Parathyroid adenoma (tissue), 2 donors: ENCODE measurements around the gene KIDINS220.

Experiments used
- H2AFZ ChIP-seq: fragments of 300-600 bp; sonication (generic); one replicate; pipeline ENCODE4 v1.7.0; 2017; ENCODE audit warnings: antibody characterized with exemption, mild to moderate bottlenecking
- H3K27ac ChIP-seq: fragments of 300-600 bp; sonication (generic); one replicate; pipeline ENCODE4 v1.7.0; 2017
- H3K27me3 ChIP-seq: fragments of 300-600 bp; sonication (generic); one replicate; pipeline ENCODE4 v1.7.0; 2017; ENCODE audit warnings: low read length; ENCODE audit not compliant: control insufficient read depth, insufficient read depth
- H3K36me3 ChIP-seq: fragments of 300-600 bp; sonication (generic); one replicate; pipeline ENCODE4 v1.7.0; 2017; ENCODE audit warnings: low read length; ENCODE audit not compliant: control insufficient read depth, insufficient read depth
- H3K4me1 ChIP-seq: fragments of 300-600 bp; sonication (generic); one replicate; pipeline ENCODE4 v1.7.0; 2017; ENCODE audit warnings: control low read depth
- H3K4me2 ChIP-seq: fragments of 300-600 bp; sonication (generic); one replicate; pipeline ENCODE4 v1.7.0; 2017; ENCODE audit warnings: low read length
- H3K4me3 ChIP-seq: fragments of 300-600 bp; sonication (generic); one replicate; pipeline ENCODE4 v1.7.0; 2017; ENCODE audit warnings: low read depth, low read length
- H3K79me2 ChIP-seq: fragments of 300-600 bp; sonication (generic); one replicate; pipeline ENCODE4 v1.7.0; 2017; ENCODE audit warnings: control low read depth
- H3K9ac ChIP-seq: fragments of 300-600 bp; sonication (generic); one replicate; pipeline ENCODE4 v1.7.0; 2017; ENCODE audit warnings: mild to moderate bottlenecking
- H3K9me3 ChIP-seq: fragments of 300-600 bp; sonication (generic); one replicate; pipeline ENCODE4 v1.7.0; 2017; ENCODE audit warnings: low read length; ENCODE audit not compliant: control insufficient read depth
- CTCF ChIP-seq: fragments of 300-600 bp; sonication (generic); IDR thresholded peaks from one replicate; pipeline ENCODE4 v1.7.0; 2017; ENCODE audit warnings: antibody characterized with exemption, mild to moderate bottlenecking
- donor health status: primary hyperparathyroidism.

The KIDINS220 gene

GRCh38 chr2:8681786-8682692 is 155.4 kb downstream of the KIDINS220 start, which contains the start of gene ID2:
ID2 (plus strand) TSS chr2:8682056; CDS start chr2:8682166, 110 bp downstream.
- Histone ChIP-seq H3K4me1 (peaks cover 2% of the 10 kb centered on the region), H3K36me3 (peaks cover 9% of the 10 kb centered on the region), H3K27me3 (no peaks in the 10 kb centered on the region), H3K27ac (peak within 1 kb of the TSS; percentile 99), H3K4me3 (peak within 1 kb of the TSS; percentile 99), H3K9me3 (no peaks in the 10 kb centered on the region), H3K4me2 (peak within 1 kb of the TSS; percentile 99), H3K9ac (peak within 1 kb of the TSS; percentile 97), H2AFZ (peak within 1 kb of the TSS; percentile 14), H3K79me2 (peaks cover 25% of the 10 kb centered on the region)
- no peak for TF ChIP-seq CTCF

GRCh38 chr2:8680822-8681760 is 156.3 kb downstream of the KIDINS220 start:
- Histone ChIP-seq H2AFZ (peak overlapping the region; percentile 14), H3K27me3 (no peaks in the 10 kb centered on the region), H3K4me1 (peaks cover 4% of the 10 kb centered on the region)

GRCh38 chr2:8679827-8680731 is 157.3 kb downstream of the KIDINS220 start:
- no peak for TF ChIP-seq CTCF
- H3K9ac ChIP-seq, result peak overlapping the region; percentile 98
- peaks cover 9% of the 10 kb centered on the region for H3K36me3 ChIP-seq
- H3K27me3 ChIP-seq, result no peaks in the 10 kb centered on the region
- peaks cover 14% of the 10 kb centered on the region for H3K4me1 ChIP-seq
- peak overlapping the region; percentile 98 for H3K4me3 ChIP-seq
- H3K4me2 ChIP-seq, result peak overlapping the region; percentile 99
- H3K27ac ChIP-seq, result peak overlapping the region; percentile 99
- H2AFZ ChIP-seq, result no peak overlapping the region
- no peaks in the 10 kb centered on the region for H3K9me3 ChIP-seq
- H3K79me2 ChIP-seq, result peaks cover 28% of the 10 kb centered on the region

More at GRCh38 chr2:8680822-8681760, 156.3 kb downstream of the KIDINS220 start:
- H3K4me2 ChIP-seq, result peak overlapping the region; percentile 99
- peaks cover 9% of the 10 kb centered on the region for H3K36me3 ChIP-seq
- peak overlapping the region; percentile 98 for H3K4me3 ChIP-seq
- H3K9me3 ChIP-seq, result no peaks in the 10 kb centered on the region
- peak overlapping the region; percentile 55 for H3K9ac ChIP-seq
- H3K79me2 ChIP-seq, result peaks cover 26% of the 10 kb centered on the region
- H3K27ac ChIP-seq, result peak overlapping the region; percentile 99
- peak; percentile 13 for TF ChIP-seq CTCF

GRCh38 chr2:8679567-8679826 is 157.9 kb downstream of the KIDINS220 start:
- H3K79me2 ChIP-seq, result peaks cover 28% of the 10 kb centered on the region
- H3K9me3 ChIP-seq, result no peaks in the 10 kb centered on the region
- H3K27me3 ChIP-seq, result no peaks in the 10 kb centered on the region
- peak overlapping the region; percentile 98 for H3K9ac ChIP-seq
- H3K4me3 ChIP-seq, result peak overlapping the region; percentile 98
- peaks cover 9% of the 10 kb centered on the region for H3K36me3 ChIP-seq
- no peak for TF ChIP-seq CTCF
- peak overlapping the region; percentile 99 for H3K4me2 ChIP-seq
- peak overlapping the region; percentile 99 for H3K27ac ChIP-seq
- no peak overlapping the region for H2AFZ ChIP-seq
- H3K4me1 ChIP-seq, result peaks cover 14% of the 10 kb centered on the region
